HG02571 (cell line): ENCODE measurements around the gene MLH3.
"Not testable (repeated sequence)": the region's sequence is repeated elsewhere in the genome, so short reads cannot be mapped to it uniquely, and the experiment has no call there.

ENCODE experiments used
- ATAC-seq: cut with Tn5 transposase; IDR thresholded peaks from one replicate; pipeline ENCODE4 v1.9.1; 2021; ENCODE audit warnings: mild to moderate bottlenecking, moderate library complexity; ENCODE audit not compliant: unreplicated experiment

Gene MLH3

GRCh38 chr14:75040507-75040906 is 10.8 kb downstream of the MLH3 start:
- ATAC-seq = no peak

GRCh38 chr14:75032939-75033338 is 18.3 kb downstream of the MLH3 start:
- ATAC-seq = no peak

GRCh38 chr14:75030147-75030546 is 21.1 kb downstream of the MLH3 start:
- ATAC-seq = no peak

- no peak for ATAC-seq
Observed at GRCh38 chr14:75025876-75026275, 25.4 kb downstream of the MLH3 start.

GRCh38 chr14:75025082-75025481 is 26.2 kb downstream of the MLH3 start:
- ATAC-seq = no peak

GRCh38 chr14:75023108-75023507 is 28.2 kb downstream of the MLH3 start:
- no peak for ATAC-seq

GRCh38 chr14:75022655-75023054 is 28.6 kb downstream of the MLH3 start:
- ATAC-seq = no peak

- no peak for ATAC-seq
Observed at GRCh38 chr14:75018694-75019093, 32.6 kb downstream of the MLH3 start.

- ATAC-seq = no peak
Observed at GRCh38 chr14:75016815-75017214, 34.5 kb downstream of the MLH3 start.

- no peak for ATAC-seq
Observed at GRCh38 chr14:75015496-75015895, 35.8 kb downstream of the MLH3 start.

- ATAC-seq = no peak
Observed at GRCh38 chr14:75013290-75013689, 38.0 kb downstream of the MLH3 start.

- no peak for ATAC-seq
Observed at GRCh38 chr14:75011356-75011994, 39.8 kb downstream of the MLH3 start.

- no peak for ATAC-seq
Observed at GRCh38 chr14:75010472-75011093, 40.7 kb downstream of the MLH3 start.

- no peak for ATAC-seq
Observed at GRCh38 chr14:75009176-75009575, 42.1 kb downstream of the MLH3 start.

- ATAC-seq = no peak
Observed at GRCh38 chr14:75005357-75005756, 45.9 kb downstream of the MLH3 start.

- no peak for ATAC-seq
Observed at GRCh38 chr14:75003250-75004027, 47.8 kb downstream of the MLH3 start.

GRCh38 chr14:75002392-75003249 is 48.6 kb downstream of the MLH3 start, which contains the start of gene EIF2B2:
EIF2B2 (plus strand) TSS chr14:75002921; CDS start chr14:75002991, 70 bp downstream.
- peak; percentile 96 for ATAC-seq

GRCh38 chr14:75001899-75002298 is 49.4 kb downstream of the MLH3 start:
- ATAC-seq = no peak

- ATAC-seq = no peak
Observed at GRCh38 chr14:75001261-75001660, 50.0 kb downstream of the MLH3 start.

GRCh38 chr14:74995781-74996180 is 55.5 kb downstream of the MLH3 start:
- ATAC-seq = not testable (repeated sequence)

GRCh38 chr14:74994182-74994581 is 57.1 kb downstream of the MLH3 start:
- not testable (repeated sequence) for ATAC-seq
